Measurements from ENCODE around the gene PSMB11.

DNA sequence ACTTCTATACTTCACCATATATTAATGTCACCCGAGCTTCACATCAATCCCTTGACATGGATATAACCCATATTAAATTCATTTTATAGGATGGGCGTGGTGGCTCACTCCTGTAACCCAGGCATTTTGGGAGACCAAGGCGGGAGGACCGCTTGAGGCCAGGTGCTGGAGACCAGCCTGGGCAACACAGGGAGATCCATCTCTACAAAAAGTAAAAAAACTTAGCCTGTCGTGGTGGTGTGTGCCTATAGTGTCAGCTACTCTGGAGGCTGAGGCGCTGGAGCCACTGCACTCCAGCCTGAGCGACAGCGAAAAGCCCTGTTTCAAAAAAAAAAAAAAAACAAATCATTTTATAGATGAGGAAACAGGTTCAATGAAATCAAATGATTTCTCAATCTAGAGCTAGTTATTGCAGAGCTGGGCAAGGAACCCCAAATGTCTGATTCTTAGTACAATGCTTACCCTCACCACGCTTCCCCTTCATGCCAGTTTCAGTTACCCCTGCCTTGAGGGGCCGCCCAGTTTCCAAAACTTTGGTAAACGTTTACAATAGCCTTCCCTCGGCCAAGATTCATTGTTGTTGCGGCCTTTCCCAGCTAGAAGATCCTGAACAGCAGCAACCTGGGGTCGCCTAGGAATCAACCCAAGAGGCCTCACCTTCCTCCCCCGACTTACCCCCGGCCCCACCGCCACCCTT is 8.1 kb upstream of the PSMB11 start:
- TF ChIP-seq, protein P1, sequence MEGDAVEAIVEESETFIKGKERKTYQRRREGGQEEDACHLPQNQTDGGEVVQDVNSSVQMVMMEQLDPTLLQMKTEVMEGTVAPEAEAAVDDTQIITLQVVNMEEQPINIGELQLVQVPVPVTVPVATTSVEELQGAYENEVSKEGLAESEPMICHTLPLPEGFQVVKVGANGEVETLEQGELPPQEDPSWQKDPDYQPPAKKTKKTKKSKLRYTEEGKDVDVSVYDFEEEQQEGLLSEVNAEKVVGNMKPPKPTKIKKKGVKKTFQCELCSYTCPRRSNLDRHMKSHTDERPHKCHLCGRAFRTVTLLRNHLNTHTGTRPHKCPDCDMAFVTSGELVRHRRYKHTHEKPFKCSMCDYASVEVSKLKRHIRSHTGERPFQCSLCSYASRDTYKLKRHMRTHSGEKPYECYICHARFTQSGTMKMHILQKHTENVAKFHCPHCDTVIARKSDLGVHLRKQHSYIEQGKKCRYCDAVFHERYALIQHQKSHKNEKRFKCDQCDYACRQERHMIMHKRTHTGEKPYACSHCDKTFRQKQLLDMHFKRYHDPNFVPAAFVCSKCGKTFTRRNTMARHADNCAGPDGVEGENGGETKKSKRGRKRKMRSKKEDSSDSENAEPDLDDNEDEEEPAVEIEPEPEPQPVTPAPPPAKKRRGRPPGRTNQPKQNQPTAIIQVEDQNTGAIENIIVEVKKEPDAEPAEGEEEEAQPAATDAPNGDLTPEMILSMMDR (IDR thresholded peaks at IDR 0.05 in 4 of 5, conservative IDR thresholded peaks at IDR 0.05 in 1 of 5), result no peak
- no peak for TF ChIP-seq POLR2A (IDR thresholded peaks at IDR 0.05)

Measured in gastrocnemius medialis (tissue), 4 donors.